ENCODE measurements around the gene CCDC183. TPM values are rescaled to one million over a fixed set of nuclear protein-coding genes. Genes with fewer than 3 reads are reported as not detected.

CCDC183 gene
- total RNA-seq, 1 experiment from 2014 or later: 4.2 TPM

DNA sequence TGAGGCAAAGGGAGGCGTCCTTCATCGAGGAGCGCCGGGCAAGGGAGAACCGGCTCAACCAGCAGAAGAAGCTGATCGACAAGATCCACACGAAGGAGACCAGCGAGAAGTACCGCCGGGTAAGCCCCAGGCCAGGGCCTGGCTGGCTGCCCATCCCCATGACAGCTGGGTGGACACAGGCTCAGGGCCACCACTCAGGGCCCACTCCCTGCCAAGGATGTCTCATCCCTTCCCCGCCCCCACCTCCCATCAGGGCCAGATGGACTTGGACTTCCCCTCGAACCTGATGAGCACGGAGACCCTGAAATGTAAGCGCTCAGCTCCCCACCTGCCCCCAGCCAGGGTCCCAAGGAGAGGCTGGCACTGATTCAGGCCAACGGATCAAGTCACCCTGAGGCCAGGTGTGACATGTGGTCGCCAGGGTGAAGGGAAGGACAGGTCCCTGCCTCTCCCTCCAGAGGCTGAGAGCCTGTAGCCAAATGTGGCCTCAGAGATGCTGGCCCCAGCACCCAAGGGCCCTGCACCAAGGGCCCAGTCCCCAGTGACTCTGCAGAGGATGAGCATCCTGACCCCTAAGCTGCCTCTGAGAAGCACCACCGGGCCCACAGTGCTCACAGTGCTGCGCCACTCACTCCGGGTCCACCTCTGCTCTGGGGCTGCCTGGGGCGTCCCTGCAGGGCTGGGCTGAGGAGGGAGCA is 8.5 kb downstream of the CCDC183 start:
- intact Hi-C loops (cut with micrococcal nuclease; ENCODE audit: unreplicated experiment): loop anchor here (5.0 kb wide), 1 partner anchor 43 kb away; the partner anchor contains the start of gene PHPT1
- Mint-ChIP-seq H3K36me3 (ENCODE audit: insufficient read depth, unreplicated experiment) (peaks cover 53% of the 10 kb centered on the region), H3K27me3 (ENCODE audit: insufficient read depth, unreplicated experiment) (no peaks in the 10 kb centered on the region), H3K4me3 (ENCODE audit: unreplicated experiment) (no peak overlapping the region), H3K27ac (ENCODE audit: unreplicated experiment) (no peak overlapping the region), H3K4me1 (ENCODE audit: low read depth, unreplicated experiment) (peaks cover 6% of the 10 kb centered on the region), H3K9me3 (ENCODE audit: unreplicated experiment) (no peaks in the 10 kb centered on the region)
- no peak for DNase-seq
- CTCF ChIA-PET: no interaction called here
- Histone ChIP-seq H3K36me3 (ENCODE audit: control insufficient read depth, insufficient read depth, low read length) (peaks cover 3% of the 10 kb centered on the region), H3K4me3 (ENCODE audit: low read depth, low read length) (no peak overlapping the region), H3K4me1 (peaks cover 13% of the 10 kb centered on the region; the same call in 1 of the 2 replicates), H3K27me3 (replicated peaks; ENCODE audit: control insufficient read depth, insufficient read depth, low read length) (no peaks in the 10 kb centered on the region), H3K9me3 (no peaks in the 10 kb centered on the region)
- no TSS peak for BruUV-seq (replicated peaks)
- TF ChIP-seq, protein P1, sequence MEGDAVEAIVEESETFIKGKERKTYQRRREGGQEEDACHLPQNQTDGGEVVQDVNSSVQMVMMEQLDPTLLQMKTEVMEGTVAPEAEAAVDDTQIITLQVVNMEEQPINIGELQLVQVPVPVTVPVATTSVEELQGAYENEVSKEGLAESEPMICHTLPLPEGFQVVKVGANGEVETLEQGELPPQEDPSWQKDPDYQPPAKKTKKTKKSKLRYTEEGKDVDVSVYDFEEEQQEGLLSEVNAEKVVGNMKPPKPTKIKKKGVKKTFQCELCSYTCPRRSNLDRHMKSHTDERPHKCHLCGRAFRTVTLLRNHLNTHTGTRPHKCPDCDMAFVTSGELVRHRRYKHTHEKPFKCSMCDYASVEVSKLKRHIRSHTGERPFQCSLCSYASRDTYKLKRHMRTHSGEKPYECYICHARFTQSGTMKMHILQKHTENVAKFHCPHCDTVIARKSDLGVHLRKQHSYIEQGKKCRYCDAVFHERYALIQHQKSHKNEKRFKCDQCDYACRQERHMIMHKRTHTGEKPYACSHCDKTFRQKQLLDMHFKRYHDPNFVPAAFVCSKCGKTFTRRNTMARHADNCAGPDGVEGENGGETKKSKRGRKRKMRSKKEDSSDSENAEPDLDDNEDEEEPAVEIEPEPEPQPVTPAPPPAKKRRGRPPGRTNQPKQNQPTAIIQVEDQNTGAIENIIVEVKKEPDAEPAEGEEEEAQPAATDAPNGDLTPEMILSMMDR (IDR thresholded peaks at IDR 0.05; ENCODE audit: insufficient read depth in 1 of 2, low read depth in 1 of 2, low read length in 1 of 2, severe bottlenecking in 1 of 2, unreplicated experiment in 1 of 2): no peak
- POLR2A ChIA-PET: interaction anchor here (0.6 kb wide), 1 partner anchor 276 kb away, joined by 3 read pairs; no protein-coding TSS in a partner anchor

DNA sequence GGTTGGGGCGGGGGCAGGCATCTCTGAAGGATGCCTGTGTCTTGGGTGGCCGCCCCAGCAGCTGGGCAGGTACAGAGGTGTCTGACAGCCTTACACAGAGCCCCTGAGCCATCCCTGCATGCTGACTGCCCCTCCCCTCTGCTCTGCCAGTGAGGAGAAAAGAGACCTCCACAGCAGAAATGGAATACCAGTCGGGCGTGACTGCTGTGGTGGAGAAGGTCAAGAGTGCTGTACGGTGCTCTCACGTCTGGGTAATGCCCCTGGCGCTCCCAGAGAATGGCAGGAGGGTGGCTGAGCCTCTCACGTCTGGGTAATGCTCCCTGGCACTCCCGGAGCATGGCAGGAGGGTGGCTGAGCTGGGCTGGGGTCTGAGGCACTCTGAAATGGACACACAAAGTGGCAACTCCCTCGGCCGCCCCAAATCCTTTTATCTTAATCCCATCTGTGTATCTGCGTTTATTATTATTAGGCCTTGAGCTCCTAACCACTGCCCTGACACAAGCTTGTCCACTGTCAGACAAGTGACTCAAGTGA is 9.1 kb downstream of the CCDC183 start:
- Mint-ChIP-seq H3K36me3 (ENCODE audit: insufficient read depth, unreplicated experiment) (peaks cover 53% of the 10 kb centered on the region), H3K4me3 (ENCODE audit: unreplicated experiment) (peak overlapping the region; percentile 31), H3K27me3 (ENCODE audit: insufficient read depth, unreplicated experiment) (no peaks in the 10 kb centered on the region), H3K9me3 (ENCODE audit: unreplicated experiment) (no peaks in the 10 kb centered on the region), H3K4me1 (ENCODE audit: low read depth, unreplicated experiment) (peaks cover 6% of the 10 kb centered on the region), H3K27ac (ENCODE audit: unreplicated experiment) (no peak overlapping the region)
- BruUV-seq (replicated peaks): no TSS peak
- TF ChIP-seq, protein P1 (IDR thresholded peaks at IDR 0.05; ENCODE audit: insufficient read depth in 1 of 2, low read depth in 1 of 2, low read length in 1 of 2, severe bottlenecking in 1 of 2, unreplicated experiment in 1 of 2): no peak
- CTCF ChIA-PET: interaction anchor here (1.6 kb wide), 1 partner anchor 13 kb away, joined by 4 read pairs; no protein-coding TSS in a partner anchor
- intact Hi-C loops (cut with micrococcal nuclease; ENCODE audit: unreplicated experiment): loop anchor here (5.0 kb wide), 1 partner anchor 42 kb away; the partner anchor contains the start of gene PHPT1
- Histone ChIP-seq H3K4me1 (peaks cover 18% of the 10 kb centered on the region; the same call in 1 of the 2 replicates), H3K9me3 (no peaks in the 10 kb centered on the region), H3K4me3 (ENCODE audit: low read depth, low read length) (no peak overlapping the region), H3K27me3 (replicated peaks; ENCODE audit: control insufficient read depth, insufficient read depth, low read length) (no peaks in the 10 kb centered on the region), H3K36me3 (ENCODE audit: control insufficient read depth, insufficient read depth, low read length) (peaks cover 3% of the 10 kb centered on the region)
- POLR2A ChIA-PET: no interaction called here
- no peak for DNase-seq

DNA sequence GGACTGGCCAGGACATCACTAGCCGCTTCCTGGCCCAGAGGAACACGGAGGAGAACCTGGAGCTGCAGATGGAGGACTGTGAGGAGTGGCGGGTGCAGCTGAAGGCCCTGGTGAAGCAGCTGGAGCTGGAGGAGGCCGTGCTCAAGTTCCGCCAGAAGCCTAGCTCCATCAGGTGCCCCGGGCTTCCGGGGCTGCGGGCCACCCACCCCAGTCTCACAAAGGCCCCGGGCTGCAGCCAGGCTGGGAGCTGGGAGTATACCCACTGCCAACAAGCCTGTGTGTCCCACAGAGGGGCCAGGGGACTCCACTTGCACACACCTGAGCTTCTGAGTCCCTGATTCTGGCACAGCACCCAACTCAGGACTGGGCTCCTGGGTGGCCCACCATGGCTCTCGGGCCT is 9.9 kb downstream of the CCDC183 start:
- no peaks in the 10 kb centered on the region for H3K27me3 ChIP-seq (replicated peaks; ENCODE audit: control insufficient read depth, insufficient read depth, low read length)
- Mint-ChIP-seq H3K27me3 (ENCODE audit: insufficient read depth, unreplicated experiment) (no peaks in the 10 kb centered on the region), H3K4me1 (ENCODE audit: low read depth, unreplicated experiment) (peaks cover 6% of the 10 kb centered on the region), H3K36me3 (ENCODE audit: insufficient read depth, unreplicated experiment) (peaks cover 52% of the 10 kb centered on the region), H3K9me3 (ENCODE audit: unreplicated experiment) (no peaks in the 10 kb centered on the region), H3K27ac (ENCODE audit: unreplicated experiment) (no peak overlapping the region), H3K4me3 (ENCODE audit: unreplicated experiment) (peak overlapping the region; percentile 75)
- BruUV-seq (replicated peaks): no TSS peak
- ChIA-PET POLR2A (interaction anchor here (0.8 kb wide), 1 partner anchor 80 kb away, joined by 3 read pairs; the partner anchor contains the start of gene TRAF2), CTCF (interaction anchor here (1.6 kb wide), 1 partner anchor 14 kb away, joined by 4 read pairs; no protein-coding TSS in a partner anchor)
- intact Hi-C loops (cut with micrococcal nuclease; ENCODE audit: unreplicated experiment): loop anchor here (5.0 kb wide), 1 partner anchor 41 kb away; the partner anchor contains the start of gene PHPT1
- H3K36me3 ChIP-seq (ENCODE audit: control insufficient read depth, insufficient read depth, low read length): peaks cover 3% of the 10 kb centered on the region
- no peaks in the 10 kb centered on the region for H3K9me3 ChIP-seq
- TF ChIP-seq, protein P1 (IDR thresholded peaks at IDR 0.05; ENCODE audit: insufficient read depth in 1 of 2, low read depth in 1 of 2, low read length in 1 of 2, severe bottlenecking in 1 of 2, unreplicated experiment in 1 of 2): no peak
- DNase-seq: no peak
- peaks cover 18% of the 10 kb centered on the region; the same call in 1 of the 2 replicates for H3K4me1 ChIP-seq
- H3K4me3 ChIP-seq (ENCODE audit: low read depth, low read length): peak overlapping the region; percentile 90

Measured in Caco-2 (cell line).